ENCODE measurements around the gene DLGAP1.

DLGAP1 gene

DNA sequence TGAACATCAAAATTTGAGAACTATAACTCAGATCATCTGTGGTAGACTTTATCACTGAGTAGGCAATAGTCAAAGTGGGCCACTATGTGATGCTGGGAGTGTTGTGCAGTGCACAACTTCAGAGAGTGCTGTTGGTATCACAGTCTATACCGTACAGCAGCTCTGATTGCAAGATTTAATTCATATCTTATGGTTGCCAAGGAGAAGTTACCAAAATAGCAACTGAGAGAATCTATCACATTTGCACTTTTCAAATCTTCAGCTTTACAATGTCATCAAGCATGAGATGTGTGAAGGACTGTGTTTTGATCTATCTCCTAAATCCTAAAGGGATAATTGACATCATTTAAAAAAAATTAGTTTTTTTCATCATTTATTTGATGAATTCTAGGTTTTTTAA, 216.1 kb downstream of the DLGAP1 start:
- DNase-seq (ENCODE audit: low spot score), result no peak

DNA sequence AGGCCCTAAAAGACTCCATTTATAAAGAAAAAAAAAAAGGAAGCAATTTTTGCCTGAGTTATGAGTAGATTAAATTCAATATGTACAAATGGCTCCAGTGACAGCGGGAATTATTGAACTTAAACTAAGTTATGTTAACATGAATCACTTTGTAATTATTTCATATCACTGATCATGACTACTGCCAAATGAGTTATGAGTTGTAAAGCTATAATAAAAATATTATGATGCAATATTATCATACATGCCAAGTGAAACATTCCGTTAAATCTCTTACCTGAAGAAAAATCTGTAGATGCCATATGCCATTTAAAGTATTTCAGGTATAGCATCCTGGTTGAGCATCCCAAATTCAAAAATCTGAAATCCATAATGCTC, 217.5 kb downstream of the DLGAP1 start:
- no peak for DNase-seq (ENCODE audit: low spot score)

- no peak for DNase-seq (ENCODE audit: low spot score)
Measured at GRCh38 chr18:4236940-4237663, 218.0 kb downstream of the DLGAP1 start.

DNA sequence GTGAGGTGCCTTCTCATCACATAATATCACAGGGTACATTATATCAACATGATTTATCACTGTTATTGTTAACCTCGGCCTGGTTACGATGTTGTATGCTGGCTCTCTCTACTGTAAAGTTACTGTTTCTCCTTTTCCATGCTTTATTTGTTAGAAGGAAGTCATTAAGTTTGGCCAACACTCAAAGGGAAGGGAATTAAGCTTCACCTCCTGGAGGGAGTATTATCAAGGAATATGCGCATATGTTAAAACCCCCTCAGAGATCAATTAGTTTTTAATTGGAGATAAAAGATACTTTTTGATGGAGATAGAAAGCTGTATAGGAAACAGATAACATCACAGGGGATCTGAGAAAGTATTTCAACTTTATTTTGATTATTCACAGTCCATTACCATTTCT, 221.6 kb downstream of the DLGAP1 start:
- no peak for DNase-seq (ENCODE audit: low spot score)

DNA sequence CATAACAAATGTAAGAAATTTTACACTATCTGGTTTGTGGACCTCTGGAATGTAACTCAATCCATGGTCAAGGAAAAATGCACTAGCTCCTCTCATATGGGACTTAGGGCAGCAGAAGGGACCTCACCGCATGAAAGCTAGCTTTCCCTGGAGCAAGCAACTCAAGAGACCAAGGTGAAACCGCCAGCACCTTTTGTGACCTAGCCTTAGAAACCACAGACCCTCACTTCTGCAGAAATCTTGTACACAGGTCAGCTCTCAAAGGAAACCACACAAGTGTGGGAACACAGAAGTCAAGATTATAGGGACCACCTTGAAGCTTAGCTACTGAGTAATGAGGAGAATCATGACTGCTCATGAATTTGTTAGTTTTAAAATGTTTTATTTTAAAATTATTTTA, 222.5 kb downstream of the DLGAP1 start:
- no peak for DNase-seq (ENCODE audit: low spot score)

GRCh38 chr18:4231260-4231659, 223.8 kb downstream of the DLGAP1 start:
- no peak for DNase-seq (ENCODE audit: low spot score)

DNA sequence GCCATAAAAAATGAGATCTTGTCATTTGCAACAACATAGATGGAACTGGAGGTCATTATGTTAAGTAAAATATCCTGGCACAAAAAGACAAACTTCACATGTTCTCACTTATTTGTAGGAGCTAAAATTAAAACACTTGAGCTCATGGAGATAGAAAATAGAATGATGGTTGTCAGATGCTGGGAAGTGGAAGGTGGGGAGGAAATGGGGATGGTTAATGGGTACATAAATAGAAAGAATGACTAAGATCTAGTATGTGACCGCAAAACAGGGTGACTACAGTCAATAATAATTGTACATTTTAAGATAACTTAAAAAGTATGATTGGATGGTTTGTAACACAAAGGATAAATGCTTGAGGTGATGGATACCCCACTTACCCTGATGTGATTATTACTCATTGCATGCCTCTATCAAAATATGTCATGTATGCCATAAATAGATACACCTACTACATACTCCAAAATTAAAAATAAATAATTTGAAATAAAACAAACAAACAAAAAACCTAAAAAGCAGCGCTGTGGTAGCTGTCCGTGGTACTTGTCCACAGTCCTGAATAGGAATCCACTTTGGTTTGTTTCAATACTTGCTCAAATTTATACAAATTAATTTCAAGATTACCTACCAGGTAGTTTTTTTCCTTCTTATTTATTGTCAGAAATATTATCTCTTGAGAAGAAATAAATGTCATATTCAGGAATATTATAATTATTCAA, 224.5 kb downstream of the DLGAP1 start:
- no peak for DNase-seq (ENCODE audit: low spot score)

GRCh38 chr18:4224031-4224704, 230.9 kb downstream of the DLGAP1 start:
- no peak for DNase-seq (ENCODE audit: low spot score)

DNA sequence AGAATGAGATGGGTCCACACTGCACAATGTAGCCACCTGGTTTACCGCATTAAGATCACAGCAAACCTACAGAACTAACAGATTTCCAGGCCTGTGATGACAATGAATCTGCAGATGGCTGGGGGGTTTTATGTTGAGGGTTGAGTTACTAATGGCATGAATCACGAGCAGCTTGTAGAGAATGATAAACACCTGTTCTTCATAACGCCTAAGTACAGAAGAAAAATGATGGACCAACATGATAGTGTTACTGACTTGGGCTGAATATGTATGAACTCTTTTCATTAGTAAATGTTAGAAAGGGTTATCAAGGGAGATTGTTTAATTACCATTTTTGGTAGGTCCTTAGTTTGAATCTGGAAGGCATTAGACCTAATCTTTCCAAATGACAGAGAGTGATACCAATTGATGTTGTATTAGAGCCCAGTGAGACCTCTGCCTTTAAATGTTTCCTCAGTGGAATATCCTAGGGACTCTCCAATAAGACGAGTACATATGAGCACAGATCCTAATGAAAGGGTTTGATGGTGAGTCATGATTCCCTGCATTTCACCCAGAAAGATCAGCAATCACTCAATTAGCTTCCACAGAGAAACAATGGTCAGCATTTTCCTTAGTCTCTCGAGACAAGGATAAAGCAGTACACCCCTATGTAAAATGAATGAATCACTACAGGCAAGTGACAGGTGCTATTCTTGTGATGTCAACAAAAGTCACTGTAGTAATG, 243.8 kb downstream of the DLGAP1 start:
- DNase-seq (ENCODE audit: low spot score), result no peak

GRCh38 chr18:4208366-4208765, 246.7 kb downstream of the DLGAP1 start:
- no peak for DNase-seq (ENCODE audit: low spot score)

- no peak for DNase-seq (ENCODE audit: low spot score)
Measured at GRCh38 chr18:4207383-4207985, 247.6 kb downstream of the DLGAP1 start.

DNA sequence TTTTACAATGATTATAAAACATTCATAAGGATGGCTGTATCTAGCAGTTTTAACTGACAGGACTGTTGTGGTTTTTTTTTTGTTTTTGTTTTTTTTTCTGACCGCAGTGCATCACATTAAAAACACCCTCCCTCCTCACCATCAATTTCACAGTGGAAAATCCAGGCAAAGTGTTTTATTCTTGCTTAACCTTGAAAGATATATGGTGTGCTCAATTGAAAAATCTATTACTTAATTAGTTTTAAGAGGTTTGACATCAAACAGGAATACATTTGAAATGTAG, 250.7 kb downstream of the DLGAP1 start:
- no peak for DNase-seq (ENCODE audit: low spot score)

DNA sequence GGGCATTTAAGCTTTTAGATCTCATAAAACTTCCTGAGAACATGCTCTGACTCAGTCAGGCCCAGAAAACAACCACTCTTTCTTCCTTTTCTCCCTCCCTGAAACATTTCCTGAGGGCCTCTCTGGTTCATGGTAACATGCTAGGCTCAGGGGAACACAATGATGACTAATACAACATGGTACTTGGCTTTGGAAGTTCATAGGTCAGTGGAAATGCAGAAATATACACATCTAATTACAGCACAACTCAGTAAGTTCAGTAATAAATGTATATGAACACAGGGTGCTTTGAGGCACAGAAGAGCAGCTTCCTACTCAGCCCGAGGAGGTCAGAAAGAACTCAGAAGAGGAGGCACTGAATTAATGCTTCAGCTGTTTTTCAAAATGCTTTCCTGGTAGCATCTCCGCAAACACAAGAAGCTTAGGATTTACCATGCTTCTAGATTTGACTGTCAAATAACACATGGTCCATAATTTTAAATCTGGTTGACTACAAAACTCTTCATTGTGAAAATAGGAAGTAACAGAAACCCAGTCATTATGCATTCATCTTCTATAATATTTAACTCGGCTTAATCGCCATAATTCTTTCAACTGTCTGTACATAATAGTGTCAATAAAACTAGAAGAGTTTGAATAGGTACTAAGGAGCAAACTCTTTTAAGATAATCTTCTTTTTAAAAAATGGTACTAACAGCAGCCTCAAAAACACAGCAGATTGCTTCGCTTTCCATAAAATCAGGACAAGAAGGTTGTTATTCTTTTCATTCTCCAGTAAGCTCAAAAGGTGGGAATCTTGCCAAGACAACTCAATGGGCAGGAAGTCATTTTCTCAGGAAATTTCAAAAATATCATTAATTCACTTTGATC, 251.3 kb downstream of the DLGAP1 start:
- no peak for DNase-seq (ENCODE audit: low spot score)

DNA sequence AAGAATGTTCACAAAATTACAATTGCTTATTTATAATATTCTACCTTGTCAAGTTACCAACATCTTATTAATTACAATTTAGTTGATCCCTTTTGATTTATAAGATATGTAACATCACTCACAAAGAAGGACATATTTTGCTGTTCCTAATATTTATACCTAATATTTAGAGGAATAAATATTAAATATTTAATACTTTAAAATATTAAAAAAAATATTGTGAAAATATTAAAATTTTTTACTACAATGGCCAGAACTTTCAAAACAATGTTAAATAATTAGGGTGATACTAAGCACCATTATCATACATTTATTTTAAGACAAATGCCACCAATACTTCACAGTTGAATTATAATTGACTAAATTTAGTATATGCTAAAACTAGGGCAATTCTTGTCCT, 254.7 kb downstream of the DLGAP1 start:
- DNase-seq (ENCODE audit: low spot score), result no peak

DNA sequence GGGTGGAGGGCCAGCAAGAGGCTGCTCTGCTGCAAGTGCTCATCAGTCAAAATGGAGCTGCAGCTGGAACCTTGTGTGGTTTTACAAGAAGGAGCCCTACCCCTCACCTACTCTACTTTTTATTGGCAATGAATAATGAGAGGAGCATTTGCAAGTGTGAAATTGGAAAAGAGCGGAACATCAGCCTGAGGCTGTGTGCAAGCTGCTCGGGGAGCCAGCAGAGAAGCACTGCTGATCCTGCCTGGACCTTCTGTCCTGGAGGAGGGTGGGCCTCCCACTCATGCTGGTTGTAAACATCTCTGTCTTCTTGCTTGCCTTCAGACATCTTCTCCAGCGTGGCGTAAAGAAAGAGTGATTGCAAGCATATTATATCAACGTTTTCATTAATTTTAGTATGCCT, 256.2 kb downstream of the DLGAP1 start:
- DNase-seq (ENCODE audit: low spot score), result no peak

DNA sequence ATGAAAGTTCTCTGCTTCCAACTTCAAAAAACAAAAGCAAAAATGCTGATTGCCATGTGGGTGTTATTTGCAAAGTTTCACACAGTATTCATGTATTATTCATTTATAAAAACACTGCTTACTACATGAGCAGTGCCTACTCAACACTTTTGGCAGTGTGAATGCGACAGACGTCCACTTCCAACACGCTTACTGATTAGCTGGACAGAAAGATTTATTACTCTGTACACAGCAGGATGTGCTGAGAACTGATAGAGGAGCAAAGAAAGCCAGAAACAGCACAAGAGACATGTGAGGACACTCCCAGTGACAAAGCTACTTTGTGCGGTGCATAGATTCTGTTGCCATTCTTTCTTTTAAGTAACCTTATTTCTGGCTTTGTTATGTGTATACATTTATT, 258.8 kb downstream of the DLGAP1 start:
- DNase-seq (ENCODE audit: low spot score), result no peak

GRCh38 chr18:4193086-4193485, 262.0 kb downstream of the DLGAP1 start:
- no peak for DNase-seq (ENCODE audit: low spot score)

DNA sequence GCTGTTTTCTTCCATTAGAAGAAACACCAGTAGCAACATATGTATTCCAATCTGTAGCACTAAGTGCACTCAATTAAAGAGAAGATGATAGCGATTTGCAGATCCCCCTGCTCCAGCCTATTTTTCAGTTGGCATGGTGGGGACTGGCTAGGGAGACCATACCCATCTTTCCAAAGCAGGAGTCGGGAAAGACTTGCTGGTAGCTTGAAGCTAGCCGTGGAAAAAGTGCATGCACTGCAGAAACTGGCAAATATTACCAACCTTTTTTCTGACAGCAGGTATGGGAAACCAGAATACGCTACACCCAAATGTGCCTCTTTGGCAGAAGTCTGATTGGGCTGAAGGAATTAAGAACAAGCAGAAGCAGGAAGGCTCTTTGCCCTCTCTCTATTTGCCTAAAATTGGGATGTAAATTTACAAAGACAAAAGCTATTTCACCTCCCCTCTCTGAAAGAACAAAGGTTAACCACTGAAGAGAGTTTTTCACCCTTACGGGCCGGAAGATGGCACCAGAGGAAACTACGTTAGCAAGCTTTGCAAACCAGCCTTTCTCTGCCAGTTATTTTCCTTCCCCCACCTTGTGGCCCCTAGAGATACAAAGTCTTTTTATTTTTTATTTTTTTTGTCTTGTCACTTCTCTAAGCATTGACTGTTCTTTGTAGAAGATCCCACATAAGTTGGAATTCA, 273.1 kb downstream of the DLGAP1 start:
- peak; percentile 67 for DNase-seq (ENCODE audit: low spot score)

- no peak for DNase-seq (ENCODE audit: low spot score)
Measured at GRCh38 chr18:4181086-4181485, 274.0 kb downstream of the DLGAP1 start.

GRCh38 chr18:4172196-4173100, 282.7 kb downstream of the DLGAP1 start:
- DNase-seq (ENCODE audit: low spot score), result no peak

Data from iPS-NIHi11 (cell line).